Stimulated activated CD8-positive, alpha-beta memory T cell treated with anti-CD3 and anti-CD28 coated beads, Interleukin-4, amount 100 ng/mL, for 4 hours (primary cell): ENCODE results near the gene SFSWAP.
"Not testable (repeated sequence)": the region's sequence is repeated elsewhere in the genome, so short reads cannot be mapped to it uniquely, and the experiment has no call there.

Experiments
- DNase-seq, 2 donors: peaks; one replicate each; pipeline ENCODE4 v3.0.0-alpha.2; 2020; ENCODE audit warnings: low read depth in 2 of 2, low spot score in 1 of 2

SFSWAP gene

DNA sequence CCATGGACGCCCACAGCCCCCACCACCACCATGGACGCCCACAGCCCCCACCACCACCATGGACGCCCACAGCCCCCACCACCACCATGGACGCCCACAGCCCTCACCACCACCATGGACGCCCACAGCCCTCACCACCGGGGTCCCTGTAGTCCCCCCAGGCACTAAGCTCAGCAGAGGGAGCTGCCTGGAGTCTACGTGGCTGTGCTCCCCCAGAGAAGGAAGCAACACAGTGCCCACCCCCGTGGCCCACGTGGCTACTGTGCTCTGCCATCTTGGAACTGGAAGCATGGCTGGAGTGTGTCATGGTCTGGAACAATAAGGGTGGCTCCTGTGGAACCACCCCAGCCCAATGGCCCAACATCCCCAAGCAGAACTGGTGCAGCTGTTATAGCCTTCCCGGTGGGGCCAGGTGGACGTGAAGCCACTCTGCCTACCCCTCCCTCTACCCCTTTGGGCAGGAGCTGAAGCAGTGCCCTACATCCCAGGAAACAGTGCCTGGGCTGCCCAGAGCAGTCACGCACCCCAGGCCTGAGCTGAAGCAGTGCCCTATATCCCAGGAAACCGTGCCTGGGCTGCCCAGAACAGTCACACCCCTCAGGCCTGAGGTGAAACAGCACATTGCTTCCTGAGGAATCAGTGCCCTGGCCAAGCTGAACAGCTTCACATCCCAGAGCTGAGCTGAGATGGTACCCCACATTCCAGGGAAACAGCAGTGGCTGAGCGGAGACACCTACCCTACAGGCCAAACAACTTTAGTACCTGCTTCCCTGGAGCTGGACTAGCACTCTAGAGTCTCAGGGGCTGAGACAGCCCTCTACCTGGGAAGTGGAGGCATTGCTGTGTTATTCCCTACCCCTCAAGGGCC, 9.0 kb upstream of the SFSWAP start:
- no peak for DNase-seq

DNA sequence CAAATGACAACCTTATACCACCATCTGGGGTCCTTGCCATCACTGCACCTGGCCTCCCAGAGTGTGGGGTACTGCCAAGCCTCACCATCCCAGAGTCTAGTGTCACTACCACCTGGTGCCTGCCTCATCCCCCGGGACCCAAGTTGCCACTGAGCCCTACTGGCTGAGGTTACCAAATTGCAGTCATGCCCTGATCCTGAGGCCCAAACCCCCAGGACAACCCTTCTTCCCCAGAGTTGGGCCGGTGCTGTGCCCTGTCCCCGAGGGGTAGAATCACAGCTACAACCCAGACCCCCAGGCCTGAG, 8.4 kb upstream of the SFSWAP start:
- no peak for DNase-seq

DNA sequence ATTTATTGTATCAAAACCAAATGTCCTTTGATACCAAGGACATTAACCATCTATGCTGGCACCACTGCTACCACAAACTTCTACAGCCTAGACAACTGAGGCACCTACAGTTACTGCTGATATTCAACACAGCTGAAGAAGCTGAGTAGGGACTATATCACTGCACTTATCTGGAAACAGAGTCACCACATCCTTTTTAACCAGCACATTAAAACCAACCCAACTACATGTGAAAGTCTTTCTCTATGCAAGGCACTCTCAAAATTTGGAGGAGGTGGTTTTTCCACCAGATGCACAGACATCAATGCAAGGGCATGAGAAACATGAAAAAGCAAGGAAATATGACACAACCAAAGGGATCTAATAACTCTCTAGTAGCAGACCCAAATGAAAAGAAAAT, 7.7 kb upstream of the SFSWAP start:
- DNase-seq, result no peak

- no peak for DNase-seq
Measured at GRCh38 chr12:131704509-131704908, 6.4 kb upstream of the SFSWAP start.

DNA sequence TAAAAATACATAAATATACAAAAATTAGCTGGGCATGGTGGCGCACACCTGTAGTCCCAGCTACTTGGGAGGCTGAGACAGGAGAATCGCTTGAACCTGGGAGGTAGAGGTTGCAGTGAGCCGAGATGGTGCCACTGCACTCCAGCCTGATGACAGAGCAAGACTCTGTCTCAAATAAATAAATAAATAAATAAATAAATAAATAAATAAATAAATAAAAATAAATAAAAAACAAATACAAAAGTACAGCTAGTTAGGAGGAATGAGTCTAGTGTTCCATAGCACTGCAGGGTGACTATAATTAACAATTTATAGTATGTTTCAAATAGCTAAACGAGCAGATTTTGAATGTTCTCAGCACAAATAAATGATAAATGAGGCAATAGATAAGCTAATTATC, 4.2 kb upstream of the SFSWAP start:
- not testable (repeated sequence) for DNase-seq

- DNase-seq, result no peak
Measured at GRCh38 chr12:131709226-131709625, 1.7 kb upstream of the SFSWAP start.

DNA sequence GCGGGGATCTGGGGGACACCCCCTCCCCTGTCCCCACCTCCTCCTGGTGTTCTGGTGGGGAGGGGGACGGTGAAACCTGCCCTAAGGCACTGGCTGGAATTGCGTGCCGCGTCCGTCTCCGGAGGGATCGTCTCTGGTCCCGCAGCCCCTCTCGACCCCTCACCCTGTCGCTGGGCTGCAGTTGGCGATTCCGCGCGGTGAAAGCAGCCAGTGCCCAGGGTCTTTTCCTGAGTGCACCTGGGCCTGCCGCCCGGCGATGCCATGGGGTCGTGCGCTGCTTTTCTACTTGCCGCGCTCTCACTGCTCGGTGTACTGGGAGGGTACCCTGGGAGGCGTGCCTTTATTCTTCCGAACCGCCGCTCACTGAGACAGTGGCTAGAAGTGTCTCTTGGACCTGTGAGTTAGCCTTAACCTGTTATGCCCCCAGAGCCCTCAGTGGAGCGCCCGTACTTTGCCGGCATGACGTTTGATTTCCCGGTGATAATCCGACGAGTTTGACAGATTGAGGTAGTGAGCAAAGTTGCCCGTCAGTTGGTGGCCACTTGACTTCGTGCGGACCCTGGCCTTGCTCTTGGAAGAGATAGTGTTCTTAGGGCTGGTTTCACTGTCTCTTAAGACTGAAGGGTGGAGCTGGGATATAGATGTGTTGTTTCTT, 788 bp downstream of the SFSWAP start:
- DNase-seq, result no peak

DNA sequence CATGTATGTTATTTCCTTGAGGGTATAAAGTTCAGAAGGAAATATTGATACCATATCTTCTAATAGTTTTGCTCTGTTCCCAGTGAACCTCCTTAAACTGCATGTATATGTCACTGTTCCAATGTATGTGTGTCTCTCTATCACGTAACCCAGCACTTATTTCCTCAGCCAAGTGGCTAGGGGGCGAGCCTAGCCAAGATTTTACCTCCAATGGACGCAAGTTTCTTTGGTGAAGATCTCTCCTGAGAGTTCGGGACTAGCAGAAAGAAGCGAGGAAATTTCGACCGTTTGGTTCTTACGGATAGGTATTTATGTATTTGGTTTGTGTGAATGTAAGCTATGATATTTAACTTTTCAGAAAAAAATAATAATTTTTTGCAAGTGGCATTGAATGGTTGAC, 2.5 kb downstream of the SFSWAP start:
- no peak for DNase-seq

GRCh38 chr12:131714759-131715158, 3.9 kb downstream of the SFSWAP start:
- no peak for DNase-seq

DNA sequence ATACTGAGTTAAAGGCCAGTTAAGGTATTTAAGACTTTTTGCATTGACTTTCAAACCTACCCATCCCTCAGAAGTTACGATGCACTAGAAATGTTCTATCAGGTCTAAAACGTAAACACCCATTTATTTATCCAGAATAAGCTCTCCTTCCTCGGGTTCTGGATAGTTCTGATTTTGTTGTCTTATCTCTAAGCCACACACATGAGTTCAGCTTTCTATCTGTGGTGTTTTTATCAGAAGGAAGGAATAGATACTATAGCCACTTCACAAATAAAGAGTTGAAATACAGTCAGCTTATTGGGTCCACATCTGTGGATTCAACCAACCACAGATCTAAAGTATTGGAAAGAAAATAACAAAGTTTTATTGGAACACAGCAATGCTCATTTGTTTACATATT, 5.4 kb downstream of the SFSWAP start:
- DNase-seq, result no peak

DNA sequence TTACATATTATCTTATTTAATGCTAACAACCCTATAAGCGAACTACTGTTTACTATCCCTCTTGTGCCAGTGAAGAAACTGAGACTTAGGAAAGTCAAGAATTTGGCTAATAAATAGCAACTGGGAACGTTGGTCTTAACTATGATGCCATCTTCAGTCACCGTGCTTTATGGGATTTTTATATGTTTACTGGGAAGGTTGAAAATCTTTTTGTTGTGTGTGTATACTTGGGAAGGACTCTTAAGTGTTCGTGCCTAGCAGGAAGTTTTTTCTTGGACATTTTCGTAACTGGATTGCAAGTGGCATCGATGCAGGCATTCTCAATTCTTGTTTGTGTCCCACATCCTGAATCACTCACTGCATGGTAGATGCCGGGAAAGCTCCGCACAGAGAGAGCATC, 9.4 kb downstream of the SFSWAP start:
- DNase-seq, result no peak

DNA sequence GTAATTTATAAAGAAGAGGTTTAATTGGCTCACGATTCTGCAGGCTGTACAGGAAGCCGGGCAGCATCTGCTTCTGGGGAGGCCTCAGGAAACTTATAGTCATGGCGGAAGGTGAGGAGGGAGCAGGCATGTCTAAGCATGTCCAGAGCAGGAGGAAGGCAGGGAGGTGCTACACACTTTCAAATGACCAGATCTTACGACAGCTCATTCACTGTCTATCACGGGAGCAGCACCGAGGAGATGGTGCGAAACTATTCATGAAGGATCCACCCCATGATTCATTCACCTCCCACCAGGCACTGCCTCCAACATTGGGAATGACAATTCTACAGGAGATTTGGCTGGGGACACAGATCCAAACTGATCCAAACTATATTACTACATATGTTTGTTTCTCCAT, 10.0 kb downstream of the SFSWAP start:
- no peak for DNase-seq

DNA sequence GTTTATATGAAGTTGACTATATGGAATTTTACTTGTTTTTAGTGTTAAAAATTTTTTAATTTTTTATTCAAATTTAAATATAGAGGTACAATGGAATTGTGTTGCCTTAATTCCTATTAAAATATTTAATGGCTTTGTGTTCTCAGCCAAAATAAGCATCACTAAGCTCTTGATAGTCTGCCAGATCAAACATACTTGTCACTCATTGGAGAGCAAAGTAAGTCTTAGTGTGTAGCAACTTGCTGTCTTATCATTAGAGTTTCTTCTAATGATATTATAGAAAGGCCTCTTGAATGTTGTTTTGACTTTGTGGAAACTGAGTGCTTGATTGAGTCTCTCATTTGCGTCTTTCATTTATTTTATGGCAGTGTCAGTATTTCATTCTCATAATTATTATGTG, 10.7 kb downstream of the SFSWAP start:
- no peak for DNase-seq

DNA sequence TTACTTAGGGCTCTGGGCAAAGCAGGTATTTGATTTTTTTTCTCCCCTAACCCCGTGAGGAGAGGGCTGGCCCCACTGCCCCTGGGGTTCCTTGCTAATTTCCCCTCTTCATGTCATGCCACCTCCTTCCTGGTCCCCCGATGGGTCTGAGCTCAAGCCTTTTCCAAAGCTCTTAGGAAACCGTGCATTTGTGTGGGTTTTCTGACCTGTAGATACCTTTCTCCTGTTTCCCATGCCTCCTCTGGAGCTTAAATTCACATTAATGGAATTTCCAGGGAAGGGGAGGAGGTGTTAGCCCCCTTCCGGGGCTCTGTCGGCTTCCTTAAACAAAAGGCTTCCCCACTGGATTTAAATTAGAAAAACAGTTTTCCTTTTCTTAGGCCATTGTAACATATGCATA, 12.6 kb downstream of the SFSWAP start:
- no peak for DNase-seq

DNA sequence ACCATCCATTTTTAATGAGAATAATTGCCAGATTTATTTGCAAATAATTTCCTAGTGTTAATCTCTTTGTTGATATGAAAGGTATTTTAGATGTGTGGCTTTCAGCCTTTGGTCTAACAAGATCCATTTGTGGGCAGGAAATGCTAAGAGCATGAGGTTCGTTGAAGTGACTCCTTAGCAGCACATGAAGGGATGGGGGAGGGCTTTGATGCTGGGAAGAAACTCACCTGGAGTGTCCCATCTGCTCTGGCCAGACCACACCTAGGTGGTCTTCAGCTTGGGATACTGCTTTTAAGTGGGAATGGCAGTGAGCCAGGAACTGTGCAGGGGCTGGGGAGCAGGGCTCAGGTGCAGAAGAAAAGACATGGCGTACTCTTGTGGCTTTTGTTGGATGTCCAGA, 13.6 kb downstream of the SFSWAP start:
- DNase-seq, result no peak

- DNase-seq, result no peak
Measured at GRCh38 chr12:131725503-131725902, 14.6 kb downstream of the SFSWAP start.

DNA sequence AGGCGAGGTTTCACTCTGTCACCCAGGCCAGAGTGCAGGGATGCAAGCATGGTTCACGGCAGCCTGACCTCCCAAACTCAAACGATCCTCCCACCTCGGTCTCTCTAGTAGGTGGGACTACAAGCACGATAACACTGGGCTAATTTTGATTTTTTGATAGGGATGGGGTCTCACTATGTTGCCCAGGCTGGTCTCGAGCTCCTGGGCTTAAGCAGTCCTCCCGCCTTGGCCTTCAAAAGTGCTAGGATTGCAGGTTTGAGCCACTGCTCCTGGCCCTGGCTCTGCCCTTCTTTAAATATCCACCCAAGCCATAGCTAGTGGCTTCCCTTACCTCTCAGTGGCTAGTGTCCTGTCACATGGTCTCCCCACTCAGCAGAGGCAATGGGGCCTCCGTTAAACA, 17.8 kb downstream of the SFSWAP start:
- DNase-seq, result no peak

- no peak for DNase-seq
Measured at GRCh38 chr12:131729254-131729955, 18.5 kb downstream of the SFSWAP start.

GRCh38 chr12:131732996-131733615, 22.2 kb downstream of the SFSWAP start:
- DNase-seq, result no peak

- DNase-seq, result no peak
Measured at GRCh38 chr12:131733874-131734273, 23.0 kb downstream of the SFSWAP start.

DNA sequence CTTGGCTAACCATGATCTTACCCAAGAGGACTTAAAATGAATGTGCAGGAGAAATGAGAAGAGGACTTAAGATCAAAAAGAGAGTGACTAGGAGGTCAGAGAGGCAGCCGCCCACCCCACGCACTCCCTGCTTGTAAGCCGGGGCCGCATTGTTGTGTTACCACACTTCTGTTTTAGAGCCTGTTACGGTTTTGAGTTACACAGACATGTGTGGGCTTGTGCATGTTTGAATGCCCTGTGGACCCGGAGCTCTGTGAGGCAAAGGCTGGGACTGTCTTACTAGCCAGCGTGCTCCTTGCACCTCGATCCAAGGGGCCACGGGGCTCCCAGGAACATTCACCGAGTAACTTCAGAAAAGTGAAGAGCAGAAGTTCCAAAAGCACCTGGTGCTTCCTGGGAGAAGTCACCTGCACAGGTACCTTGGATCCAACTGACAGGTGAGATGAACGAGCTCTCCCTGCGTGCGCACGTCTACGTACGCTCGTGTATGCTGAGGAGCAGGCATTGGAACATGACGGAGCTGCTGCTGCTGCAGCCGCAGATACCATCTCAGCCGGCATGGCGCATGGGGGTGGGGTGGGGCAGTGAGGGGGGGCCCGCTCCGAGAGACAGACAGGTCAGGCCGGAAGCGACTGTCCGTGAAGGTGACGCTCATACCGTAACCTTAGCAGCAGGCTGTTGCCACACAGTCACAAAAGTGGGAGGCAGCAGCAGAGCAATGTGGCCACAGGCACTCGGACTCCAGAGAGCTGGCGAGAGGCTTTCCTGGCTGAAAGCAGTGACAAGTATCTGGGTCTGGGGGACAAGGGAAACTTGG, 23.7 kb downstream of the SFSWAP start:
- no peak for DNase-seq
